OCI-LY3 (cell line): Measurements from ENCODE around the gene SRGAP1.

Experiments
- H2AFZ ChIP-seq: fragments of 200-600, 300-600 bp; shearing (Covaris generic); 2 replicates; pipeline ENCODE4 v1.6.0; 2014; ENCODE audit warnings: antibody characterized with exemption, low read depth, low read length
- H3K27ac ChIP-seq: fragments of 200-600, 300-600 bp; sonication (generic); 2 replicates; pipeline ENCODE4 v1.5.1; 2014; ENCODE audit warnings: mild to moderate bottlenecking, low read length, moderate library complexity, mixed read lengths
- H3K27me3 ChIP-seq: fragments of 200-600, 300-600 bp; sonication (generic); 2 replicates; pipeline ENCODE4 v1.6.1; 2014; ENCODE audit warnings: low read depth, low read length, mixed read lengths
- H3K36me3 ChIP-seq: fragments of 200-600, 300-600 bp; sonication (generic); replicated peaks from 2 replicates; pipeline ENCODE3; 2014; ENCODE audit warnings: low read depth, low read length, mixed read lengths
- H3K4me1 ChIP-seq: fragments of 300-600, 200-600 bp; sonication (generic); 2 replicates; pipeline ENCODE4 v1.6.1; 2014; ENCODE audit warnings: low read length, mixed read lengths
- H3K4me2 ChIP-seq: fragments of 200-600, 300-600 bp; sonication (generic); 2 replicates; pipeline ENCODE4 v1.6.1; 2014; ENCODE audit warnings: low read length, mixed read lengths
- H3K4me3 ChIP-seq: fragments of 300-600, 200-600 bp; sonication (generic); 2 replicates; pipeline ENCODE4 v1.5.1; 2014; ENCODE audit warnings: antibody characterized with exemption, mild to moderate bottlenecking, low read length, moderate library complexity
- H3K79me2 ChIP-seq: fragments of 300-600, 200-600 bp; shearing (Covaris generic); 2 replicates; pipeline ENCODE4 v1.6.1; 2014; ENCODE audit warnings: mild to moderate bottlenecking, low read length, mixed read lengths
- H3K9ac ChIP-seq: fragments of 300-600, 200-600 bp; shearing (Covaris generic); 2 replicates; pipeline ENCODE4 v1.6.0; 2014; ENCODE audit warnings: mild to moderate bottlenecking, low read length, moderate library complexity
- H3K9me3 ChIP-seq: fragments of 200-600, 300-600 bp; shearing (Covaris generic); 2 replicates; pipeline ENCODE4 v1.6.1; 2014; ENCODE audit warnings: low read length, mixed read lengths; ENCODE audit not compliant: insufficient read depth
- H4K20me1 ChIP-seq: fragments of 200-600, 300-600 bp; sonication (generic); 2 replicates; pipeline ENCODE4 v1.6.1; 2016; ENCODE audit warnings: low read length, mixed read lengths; ENCODE audit not compliant: insufficient read depth
- EZH2phosphoT487 ChIP-seq: fragments of 200-600 bp; shearing (Covaris generic); IDR thresholded peaks from 2 replicates; pipeline ENCODE4 v1.6.1; 2018; ENCODE audit warnings: antibody characterized with exemption, mixed run types, low read depth
- TF ChIP-seq, protein P1 (sequence below): fragments of 200-600, 300-600 bp; sonication (generic); IDR thresholded peaks from 2 replicates; pipeline ENCODE4 v1.5.1; 2014; ENCODE audit warnings: antibody characterized with exemption, low read length, low read depth

The SRGAP1 gene

DNA sequence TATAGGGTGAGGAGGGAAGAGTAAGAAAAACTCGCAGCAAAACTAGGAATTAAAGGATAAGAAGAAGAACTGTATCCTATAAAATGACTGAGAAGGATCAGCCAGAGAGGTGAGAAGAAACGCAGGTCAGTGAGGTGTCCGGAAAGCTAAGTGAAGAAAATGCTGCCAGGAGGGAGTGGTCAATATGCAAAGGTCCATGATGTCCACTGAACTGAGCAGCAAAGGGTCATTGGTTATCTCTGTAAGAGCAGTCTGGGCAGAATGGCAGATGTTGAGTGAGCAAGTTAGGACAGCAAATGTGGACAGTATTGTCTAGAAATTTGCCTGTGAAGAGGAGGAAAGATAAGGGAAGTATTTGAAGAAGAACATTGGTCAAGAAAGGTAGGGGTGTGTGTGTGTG lies 155.4 kb downstream of the SRGAP1 start:
- H3K4me2 ChIP-seq: no peak overlapping the region
- H3K4me1 ChIP-seq: peaks cover 4% of the 10 kb centered on the region
- H2AFZ ChIP-seq: no peak overlapping the region
- no peak overlapping the region for H3K9ac ChIP-seq
- no peaks in the 10 kb centered on the region for H3K79me2 ChIP-seq
- TF ChIP-seq, protein P1, sequence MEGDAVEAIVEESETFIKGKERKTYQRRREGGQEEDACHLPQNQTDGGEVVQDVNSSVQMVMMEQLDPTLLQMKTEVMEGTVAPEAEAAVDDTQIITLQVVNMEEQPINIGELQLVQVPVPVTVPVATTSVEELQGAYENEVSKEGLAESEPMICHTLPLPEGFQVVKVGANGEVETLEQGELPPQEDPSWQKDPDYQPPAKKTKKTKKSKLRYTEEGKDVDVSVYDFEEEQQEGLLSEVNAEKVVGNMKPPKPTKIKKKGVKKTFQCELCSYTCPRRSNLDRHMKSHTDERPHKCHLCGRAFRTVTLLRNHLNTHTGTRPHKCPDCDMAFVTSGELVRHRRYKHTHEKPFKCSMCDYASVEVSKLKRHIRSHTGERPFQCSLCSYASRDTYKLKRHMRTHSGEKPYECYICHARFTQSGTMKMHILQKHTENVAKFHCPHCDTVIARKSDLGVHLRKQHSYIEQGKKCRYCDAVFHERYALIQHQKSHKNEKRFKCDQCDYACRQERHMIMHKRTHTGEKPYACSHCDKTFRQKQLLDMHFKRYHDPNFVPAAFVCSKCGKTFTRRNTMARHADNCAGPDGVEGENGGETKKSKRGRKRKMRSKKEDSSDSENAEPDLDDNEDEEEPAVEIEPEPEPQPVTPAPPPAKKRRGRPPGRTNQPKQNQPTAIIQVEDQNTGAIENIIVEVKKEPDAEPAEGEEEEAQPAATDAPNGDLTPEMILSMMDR: no peak
- no peak for TF ChIP-seq EZH2phosphoT487
- H3K36me3 ChIP-seq: peaks cover 7% of the 10 kb centered on the region
- no peaks in the 10 kb centered on the region for H3K27me3 ChIP-seq
- no peak overlapping the region for H3K4me3 ChIP-seq
- peaks cover 7% of the 10 kb centered on the region; the same call in 1 of the 2 replicates for H3K9me3 ChIP-seq
- H4K20me1 ChIP-seq: no peaks in the 10 kb centered on the region
- no peak overlapping the region for H3K27ac ChIP-seq

DNA sequence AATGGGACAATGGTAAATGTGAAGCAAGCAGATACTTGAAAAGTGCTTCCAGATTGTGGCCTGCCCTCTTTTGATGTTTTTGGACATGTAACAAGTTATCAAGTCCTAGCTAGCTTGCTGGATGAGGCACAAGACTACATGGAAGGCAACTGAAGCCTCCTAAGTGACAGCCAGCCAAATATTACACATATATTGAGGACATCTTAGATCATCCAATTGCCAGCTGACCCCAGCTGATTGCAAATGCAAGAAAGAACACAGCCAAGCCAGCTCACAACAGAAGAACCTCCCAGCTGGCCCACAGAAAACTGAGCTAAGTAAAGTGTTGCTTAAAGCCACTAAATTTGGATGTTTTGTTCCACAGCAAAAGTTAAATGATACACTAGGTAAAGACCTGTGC lies 156.9 kb downstream of the SRGAP1 start:
- Histone ChIP-seq H3K79me2 (no peaks in the 10 kb centered on the region), H3K4me3 (no peak overlapping the region), H3K4me2 (no peak overlapping the region), H3K27ac (no peak overlapping the region), H3K36me3 (peaks cover 8% of the 10 kb centered on the region), H3K4me1 (no peaks in the 10 kb centered on the region), H2AFZ (no peak overlapping the region), H3K9ac (no peak overlapping the region), H4K20me1 (no peaks in the 10 kb centered on the region), H3K27me3 (no peaks in the 10 kb centered on the region), H3K9me3 (peaks cover 7% of the 10 kb centered on the region; the same call in 1 of the 2 replicates)
- TF ChIP-seq, protein P1: no peak
- TF ChIP-seq EZH2phosphoT487: no peak

DNA sequence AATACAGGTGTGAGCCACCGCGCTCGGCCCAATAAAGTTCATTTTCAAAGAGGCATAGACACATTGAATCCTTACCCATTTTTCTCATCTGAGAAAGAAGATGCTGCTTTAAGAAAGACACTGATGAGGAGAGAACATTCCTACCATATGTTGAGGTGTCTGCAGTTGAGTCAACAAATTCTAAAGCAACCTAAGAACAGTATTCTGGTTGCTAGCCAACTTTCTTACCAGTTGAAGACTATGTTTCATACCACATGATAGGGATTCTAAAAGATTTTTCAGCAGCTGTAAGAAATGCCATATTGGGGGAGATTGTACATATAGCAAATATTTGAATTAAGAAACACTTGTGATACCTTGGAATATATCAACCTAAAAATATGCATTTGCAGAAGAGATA lies 160.1 kb downstream of the SRGAP1 start:
- TF ChIP-seq EZH2phosphoT487: no peak
- TF ChIP-seq, protein P1: no peak
- Histone ChIP-seq H3K9ac (no peak overlapping the region), H3K4me1 (peaks cover 24% of the 10 kb centered on the region), H3K27me3 (no peaks in the 10 kb centered on the region), H3K79me2 (no peaks in the 10 kb centered on the region), H2AFZ (no peak overlapping the region), H3K9me3 (peaks cover 7% of the 10 kb centered on the region), H4K20me1 (no peaks in the 10 kb centered on the region), H3K4me2 (no peak overlapping the region), H3K4me3 (no peak overlapping the region), H3K27ac (no peak overlapping the region), H3K36me3 (peaks cover 18% of the 10 kb centered on the region)

DNA sequence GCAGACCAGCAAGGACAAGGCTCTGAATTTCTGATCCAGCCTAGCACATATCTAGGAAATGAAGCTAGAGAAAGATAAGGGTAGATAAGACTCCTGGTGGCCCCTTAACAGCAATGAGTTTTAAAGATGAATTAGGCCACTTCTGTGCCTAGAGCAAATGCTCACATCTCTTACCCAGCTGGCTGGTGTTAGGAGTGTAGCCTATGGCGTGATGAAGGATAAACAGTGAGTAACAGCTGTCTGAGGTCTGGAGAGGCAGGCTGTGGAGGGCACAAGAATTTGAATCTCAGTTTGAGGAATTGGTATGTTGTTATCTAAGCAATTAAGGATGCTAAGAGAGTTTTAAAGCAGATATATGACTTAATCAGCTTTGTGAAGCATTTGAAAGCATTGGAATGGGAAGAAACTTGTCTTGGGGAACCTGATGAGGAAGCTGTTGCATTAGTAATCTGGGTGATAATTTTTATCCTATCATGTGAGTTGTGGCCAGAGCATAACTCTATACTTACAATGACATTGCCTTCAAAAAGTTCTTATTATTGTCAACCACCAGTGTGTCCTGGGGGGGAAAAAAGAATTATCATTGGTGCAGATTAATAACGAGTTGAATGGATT lies 161.8 kb downstream of the SRGAP1 start:
- no peak for TF ChIP-seq EZH2phosphoT487
- TF ChIP-seq, protein P1: no peak
- Histone ChIP-seq H3K27ac (no peak overlapping the region), H2AFZ (no peak overlapping the region), H3K4me2 (no peak overlapping the region), H3K4me1 (peaks cover 40% of the 10 kb centered on the region), H3K4me3 (no peak overlapping the region), H4K20me1 (no peaks in the 10 kb centered on the region), H3K27me3 (no peaks in the 10 kb centered on the region), H3K79me2 (no peaks in the 10 kb centered on the region), H3K9me3 (peaks cover 7% of the 10 kb centered on the region), H3K9ac (no peak overlapping the region), H3K36me3 (peaks cover 18% of the 10 kb centered on the region)
